Measurements from ENCODE around the gene ADD2. TPM values are rescaled to one million over a fixed set of nuclear protein-coding genes. Genes with fewer than 3 reads are reported as not detected.

The ADD2 gene
- total and polyA plus RNA-seq, 3 donors from 2014 or later, result 5.1 to 6.1 (median 5.8) TPM

GRCh38 chr2:70706026-70706795 is 61.8 kb downstream of the ADD2 start:
- intact Hi-C loops (cut with DNase I; ENCODE audit: low total_unique reads), result no loop called here
- Histone ChIP-seq H3K27ac (no peak overlapping the region), H3K4me3 (no peak overlapping the region), H3K4me1 (no peaks in the 10 kb centered on the region), H3K27me3 (no peaks in the 10 kb centered on the region), H3K9me3 (no peaks in the 10 kb centered on the region), H3K36me3 (ENCODE audit: low read depth, missing control alignments) (no peaks in the 10 kb centered on the region)
- no peak for DNase-seq
- WGBS, 2 donors, result 63 to 82% methylated on average over 18 to 36 of the region's 36 CpGs
- no peak for TF ChIP-seq POLR2A (IDR thresholded peaks at IDR 0.05)

DNA sequence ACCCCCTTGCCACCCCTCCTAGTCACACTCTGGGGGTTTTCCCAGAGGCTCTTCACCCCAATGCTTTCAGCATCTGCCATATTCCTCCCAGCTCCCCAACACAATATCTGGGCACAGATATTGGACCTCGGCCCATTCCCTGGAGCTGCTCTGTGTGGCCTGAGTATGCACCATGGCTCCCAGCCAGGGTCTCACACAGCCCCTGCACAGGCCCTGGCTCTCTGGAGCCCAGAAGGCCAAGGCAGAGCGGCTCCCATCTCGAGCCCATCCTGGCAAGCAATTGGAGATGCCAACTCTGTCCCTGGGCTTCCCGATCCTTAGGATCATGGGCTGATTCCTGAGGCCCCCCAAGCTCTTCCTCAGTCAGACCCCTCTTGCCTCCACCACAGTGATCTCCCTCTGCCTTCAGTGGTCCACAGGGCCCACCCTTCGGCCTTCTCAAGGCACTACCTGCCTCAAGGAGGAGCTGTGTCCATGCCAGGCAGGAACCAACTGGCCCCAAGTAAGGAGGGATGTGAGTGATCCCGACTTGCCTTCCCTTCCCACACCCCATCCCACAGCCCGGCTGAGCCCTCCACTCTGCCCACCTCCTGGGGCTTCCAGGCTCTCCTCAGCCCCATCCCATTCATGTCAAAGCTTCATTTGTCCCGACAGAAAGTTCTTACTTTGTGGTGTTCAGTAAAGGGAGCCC is 62.7 kb downstream of the ADD2 start:
- no peak for DNase-seq
- 90 to 94% methylated on average over 7 to 8 of the region's 8 CpGs for WGBS, 2 donors

GRCh38 chr2:70703900-70704549 is 64.0 kb downstream of the ADD2 start:
- intact Hi-C loops (cut with DNase I; ENCODE audit: low total_unique reads), result no loop called here
- H3K4me1 ChIP-seq, result no peaks in the 10 kb centered on the region
- no peak for TF ChIP-seq POLR2A (IDR thresholded peaks at IDR 0.05)
- TF ChIP-seq, protein P1, sequence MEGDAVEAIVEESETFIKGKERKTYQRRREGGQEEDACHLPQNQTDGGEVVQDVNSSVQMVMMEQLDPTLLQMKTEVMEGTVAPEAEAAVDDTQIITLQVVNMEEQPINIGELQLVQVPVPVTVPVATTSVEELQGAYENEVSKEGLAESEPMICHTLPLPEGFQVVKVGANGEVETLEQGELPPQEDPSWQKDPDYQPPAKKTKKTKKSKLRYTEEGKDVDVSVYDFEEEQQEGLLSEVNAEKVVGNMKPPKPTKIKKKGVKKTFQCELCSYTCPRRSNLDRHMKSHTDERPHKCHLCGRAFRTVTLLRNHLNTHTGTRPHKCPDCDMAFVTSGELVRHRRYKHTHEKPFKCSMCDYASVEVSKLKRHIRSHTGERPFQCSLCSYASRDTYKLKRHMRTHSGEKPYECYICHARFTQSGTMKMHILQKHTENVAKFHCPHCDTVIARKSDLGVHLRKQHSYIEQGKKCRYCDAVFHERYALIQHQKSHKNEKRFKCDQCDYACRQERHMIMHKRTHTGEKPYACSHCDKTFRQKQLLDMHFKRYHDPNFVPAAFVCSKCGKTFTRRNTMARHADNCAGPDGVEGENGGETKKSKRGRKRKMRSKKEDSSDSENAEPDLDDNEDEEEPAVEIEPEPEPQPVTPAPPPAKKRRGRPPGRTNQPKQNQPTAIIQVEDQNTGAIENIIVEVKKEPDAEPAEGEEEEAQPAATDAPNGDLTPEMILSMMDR (IDR thresholded peaks at IDR 0.05), result no peak
- H3K36me3 ChIP-seq (ENCODE audit: low read depth, missing control alignments), result no peaks in the 10 kb centered on the region
- no peak for DNase-seq
- H3K4me3 ChIP-seq, result no peak overlapping the region
- no peaks in the 10 kb centered on the region for H3K9me3 ChIP-seq
- no peak overlapping the region for H3K27ac ChIP-seq
- no peaks in the 10 kb centered on the region for H3K27me3 ChIP-seq
- WGBS, 2 donors, result 29 to 35% methylated on average over 8 to 9 of the region's 9 CpGs

More for the DNA sequence above, 62.7 kb downstream of the ADD2 start:
- H3K27ac ChIP-seq, result no peak overlapping the region
- H3K4me3 ChIP-seq, result no peak overlapping the region
- no peaks in the 10 kb centered on the region for H3K9me3 ChIP-seq
- H3K4me1 ChIP-seq, result no peaks in the 10 kb centered on the region
- intact Hi-C loops (cut with DNase I; ENCODE audit: low total_unique reads), result no loop called here
- no peaks in the 10 kb centered on the region for H3K27me3 ChIP-seq
- no peak for TF ChIP-seq POLR2A (IDR thresholded peaks at IDR 0.05)
- TF ChIP-seq, protein P1 (IDR thresholded peaks at IDR 0.05), result no peak
- no peaks in the 10 kb centered on the region for H3K36me3 ChIP-seq (ENCODE audit: low read depth, missing control alignments)

- 88 to 90% methylated on average over 8 of the region's 8 CpGs for WGBS, 2 donors
- no peaks in the 10 kb centered on the region for H3K9me3 ChIP-seq
- intact Hi-C loops (cut with DNase I; ENCODE audit: low total_unique reads), result no loop called here
- H3K36me3 ChIP-seq (ENCODE audit: low read depth, missing control alignments), result no peaks in the 10 kb centered on the region
- TF ChIP-seq POLR2A (IDR thresholded peaks at IDR 0.05), result no peak
- TF ChIP-seq, protein P1 (IDR thresholded peaks at IDR 0.05), result no peak
- DNase-seq, result no peak
- no peak overlapping the region for H3K27ac ChIP-seq
- H3K27me3 ChIP-seq, result no peaks in the 10 kb centered on the region
- no peaks in the 10 kb centered on the region for H3K4me1 ChIP-seq
- no peak overlapping the region for H3K4me3 ChIP-seq
These were observed 65.1 kb downstream of the ADD2 start for GRCh38 chr2:70702711-70703395.

- no peak for DNase-seq
- TF ChIP-seq POLR2A (IDR thresholded peaks at IDR 0.05), result no peak
- TF ChIP-seq, protein P1 (IDR thresholded peaks at IDR 0.05), result no peak
- Histone ChIP-seq H3K4me3 (no peak overlapping the region), H3K27ac (no peak overlapping the region), H3K27me3 (no peaks in the 10 kb centered on the region), H3K4me1 (no peaks in the 10 kb centered on the region), H3K36me3 (ENCODE audit: low read depth, missing control alignments) (no peaks in the 10 kb centered on the region), H3K9me3 (no peaks in the 10 kb centered on the region)
- WGBS, 2 donors, result 78 to 82% methylated on average over 3 of the region's 3 CpGs
- intact Hi-C loops (cut with DNase I; ENCODE audit: low total_unique reads), result no loop called here
These were observed 69.2 kb downstream of the ADD2 start for GRCh38 chr2:70698847-70699246.
